ENCODE data around the gene TUBB4A. TPM values are rescaled to one million over a fixed set of nuclear protein-coding genes. Genes with fewer than 3 reads are reported as not detected.
A peak's percentile ranks its signal among the peaks of the same experiment; 100 is the strongest.

TUBB4A gene
- total and polyA plus RNA-seq, 2 of the 8 experiments (the other 6 are each of a cell fraction or from before 2014, with no cell fraction given): 16.8 to 30.4 TPM

DNA sequence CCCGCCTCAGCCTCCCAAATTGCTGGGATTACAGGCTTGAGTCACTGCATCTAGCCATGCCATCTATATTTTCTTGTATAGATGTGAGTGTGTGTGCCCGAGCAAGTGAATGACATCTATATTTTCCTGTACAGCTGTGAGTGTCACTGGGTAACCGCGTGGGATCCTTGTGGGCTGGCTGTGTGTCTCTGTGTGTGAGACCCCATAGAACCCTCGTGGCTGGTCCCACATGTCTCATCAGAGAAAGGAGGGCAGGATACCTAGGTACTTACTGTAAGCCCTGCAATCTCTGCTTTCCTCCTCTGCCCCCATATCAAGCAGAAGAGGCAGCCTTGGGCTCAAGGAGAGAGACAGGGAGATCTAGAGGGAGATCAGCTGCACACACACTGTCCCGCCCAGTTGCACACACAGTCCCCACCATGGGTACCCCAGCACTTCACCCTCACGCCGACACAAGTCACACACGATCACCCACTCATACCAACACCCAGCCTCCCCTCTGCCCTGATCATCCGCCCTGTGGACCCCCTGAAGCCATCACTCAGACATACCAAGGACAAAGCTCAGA, 21.2 kb downstream of the TUBB4A start:
- Histone ChIP-seq H3K9ac (replicated peaks in 1 of 4; ENCODE audit: extremely low read depth in 1 of 4, low read depth in 3 of 4, low read length in 3 of 4) (no peak overlapping the region; a peak in 2 of 7 replicates), H3K79me2 (ENCODE audit: control insufficient read depth in 1 of 2, insufficient read depth in 2 of 2, low read length in 2 of 2) (no peaks in the 10 kb centered on the region), H3K27me3 (replicated peaks in 1 of 4; ENCODE audit: control insufficient read depth in 3 of 4, extremely low read depth in 1 of 4, insufficient read depth in 3 of 4, low read length in 3 of 4) (peaks cover 0 to 4% (median 0%) of the 10 kb centered on the region in 4 experiments; a peak in 1 of 7 replicates), H3K23me2 (ENCODE audit: low read depth, low read length) (peaks cover 6% of the 10 kb centered on the region; the same call in 1 of the 2 replicates), H3K9me3 (ENCODE audit: insufficient read depth in 2 of 2, low read depth in 1 of 2, low read length in 1 of 2) (no peaks in the 10 kb centered on the region), H3K18ac (ENCODE audit: extremely low read depth, low read length) (0 out of 2 replicates have a peak overlapping the region, but pooled peaks have one; percentile 32), H3K4me2 (ENCODE audit: insufficient read depth in 1 of 2, low read depth in 2 of 2, low read length in 2 of 2) (no peak overlapping the region), H3K36me3 (ENCODE audit: control insufficient read depth in 2 of 4, insufficient read depth in 4 of 4, low read length in 3 of 4) (no peaks in the 10 kb centered on the region), H3K4me1 (replicated peaks in 1 of 4; ENCODE audit: control insufficient read depth in 3 of 4, insufficient read depth in 4 of 4, low read length in 3 of 4) (peaks cover 0 to 11% (median 7%) of the 10 kb centered on the region in 4 experiments; a peak in 5 of 7 replicates), H3K56ac (replicated peaks; ENCODE audit: insufficient read length, low read depth, low read length) (no peak overlapping the region), H4K20me1 (replicated peaks in 1 of 2; ENCODE audit: control insufficient read depth in 1 of 2, insufficient read depth in 2 of 2, low read length in 2 of 2) (peaks cover 0 to 3% of the 10 kb centered on the region in 2 experiments), H2BK20ac (ENCODE audit: low read length) (no peak overlapping the region), H3K27ac (ENCODE audit: low read depth, low read length) (no peak overlapping the region), H3K4ac (replicated peaks; ENCODE audit: insufficient read length, low read depth, low read length) (no peak overlapping the region), H2AFZ (ENCODE audit: low read length) (no peak overlapping the region), H3K14ac (ENCODE audit: insufficient read length) (no peak overlapping the region), H2BK5ac (ENCODE audit: low read depth, low read length) (peak overlapping the region; percentile 75; the same call in 1 of the 2 replicates), H3K4me3 (ENCODE audit: extremely low read depth in 1 of 4, insufficient read depth in 2 of 4, low read depth in 3 of 4, low read length in 4 of 4) (no peak overlapping the region), H4K91ac (replicated peaks; ENCODE audit: insufficient read length, low read length) (peak overlapping the region; percentile 4), H2AK5ac (ENCODE audit: low read depth, low read length) (no peak overlapping the region), H2BK12ac (ENCODE audit: low read depth, low read length) (peak overlapping the region; percentile 87; the same call in 1 of the 2 replicates), H2BK15ac (ENCODE audit: low read length) (0 out of 2 replicates have a peak overlapping the region, but pooled peaks have one; percentile 92), H4K8ac (ENCODE audit: extremely low read depth, insufficient read depth, low read length) (no peak overlapping the region; the same call in 1 of the 2 replicates), H3K23ac (ENCODE audit: insufficient read length) (no peak overlapping the region), H2BK120ac (replicated peaks; ENCODE audit: low read depth, low read length) (no peak overlapping the region), H3K79me1 (ENCODE audit: low read depth, low read length) (no peaks in the 10 kb centered on the region), H4K5ac (ENCODE audit: insufficient read length, low read depth, low read length) (no peak overlapping the region)
- DNase-seq (ENCODE audit: low read depth in 1 of 2, low spot score in 2 of 2) (no peak), FAIRE-seq (no peak)
- WGBS, 2 experiments (ENCODE audit: extremely low coverage in 1 of 2, insufficient coverage in 1 of 2, insufficient read length in 1 of 2, insufficient replicate concordance in 2 of 2, low coverage in 1 of 2, low lambda C conversion rate in 2 of 2, missing lambda C conversion rate in 1 of 2): 87% methylated on average over 9 of the region's 10 CpGs; no CpG with 5 or more reads in 1 of the 2 experiments
- ChIA-PET CTCF (ENCODE audit: partially characterized antibody) (interaction anchor here (0.6 to 3.8 kb wide), 17 partner anchors 8 to 289 kb away, joined by 3 to 30 read pairs (median 4); partner anchors contain the start of genes ACER1, CRB3 and TUBB4A), POLR2A (ENCODE audit: partially characterized antibody) (no interaction called here)
- TF ChIP-seq SP4 (IDR thresholded peaks at IDR 0.05; ENCODE audit: low read length) (no peak), BCL11A (IDR thresholded peaks at IDR 0.05; ENCODE audit: low read depth in 2 of 2, low read length in 2 of 2) (no peak), SP1 (IDR thresholded peaks at IDR 0.05; ENCODE audit: low read depth, low read length) (no peak), YY1 (IDR thresholded peaks at IDR 0.05; ENCODE audit: low read depth, low read length) (no peak), SAP30 (IDR thresholded peaks at IDR 0.05; ENCODE audit: insufficient read depth, insufficient replicate concordance, low read length) (no peak), POU5F1 (IDR thresholded peaks at IDR 0.05; ENCODE audit: low read depth, low read length) (no peak), TEAD4 (IDR thresholded peaks at IDR 0.05; ENCODE audit: low read depth, low read length) (no peak), TAF1 (IDR thresholded peaks at IDR 0.05; ENCODE audit: low read depth, low read length) (no peak), PHF8 (conservative IDR thresholded peaks at IDR 0.05; ENCODE audit: low read depth, low read length) (no peak), RBBP5 (IDR thresholded peaks at IDR 0.05; ENCODE audit: borderline replicate concordance, low read depth, low read length) (no peak)
- TF ChIP-seq, protein P1, sequence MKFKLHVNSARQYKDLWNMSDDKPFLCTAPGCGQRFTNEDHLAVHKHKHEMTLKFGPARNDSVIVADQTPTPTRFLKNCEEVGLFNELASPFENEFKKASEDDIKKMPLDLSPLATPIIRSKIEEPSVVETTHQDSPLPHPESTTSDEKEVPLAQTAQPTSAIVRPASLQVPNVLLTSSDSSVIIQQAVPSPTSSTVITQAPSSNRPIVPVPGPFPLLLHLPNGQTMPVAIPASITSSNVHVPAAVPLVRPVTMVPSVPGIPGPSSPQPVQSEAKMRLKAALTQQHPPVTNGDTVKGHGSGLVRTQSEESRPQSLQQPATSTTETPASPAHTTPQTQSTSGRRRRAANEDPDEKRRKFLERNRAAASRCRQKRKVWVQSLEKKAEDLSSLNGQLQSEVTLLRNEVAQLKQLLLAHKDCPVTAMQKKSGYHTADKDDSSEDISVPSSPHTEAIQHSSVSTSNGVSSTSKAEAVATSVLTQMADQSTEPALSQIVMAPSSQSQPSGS (IDR thresholded peaks at IDR 0.05; ENCODE audit: low read length): no peak

Measured in H1 (cell line).